ENCODE measurements around the gene TSC22D4. TPM values are rescaled to one million over a fixed set of nuclear protein-coding genes. Genes with fewer than 3 reads are reported as not detected.

Gene TSC22D4
- total and polyA plus RNA-seq, 9 of the 15 experiments (the other 6 are each of a cell fraction or from before 2014, with no cell fraction given): 0.37 to 107 (median 28.7) TPM

DNA sequence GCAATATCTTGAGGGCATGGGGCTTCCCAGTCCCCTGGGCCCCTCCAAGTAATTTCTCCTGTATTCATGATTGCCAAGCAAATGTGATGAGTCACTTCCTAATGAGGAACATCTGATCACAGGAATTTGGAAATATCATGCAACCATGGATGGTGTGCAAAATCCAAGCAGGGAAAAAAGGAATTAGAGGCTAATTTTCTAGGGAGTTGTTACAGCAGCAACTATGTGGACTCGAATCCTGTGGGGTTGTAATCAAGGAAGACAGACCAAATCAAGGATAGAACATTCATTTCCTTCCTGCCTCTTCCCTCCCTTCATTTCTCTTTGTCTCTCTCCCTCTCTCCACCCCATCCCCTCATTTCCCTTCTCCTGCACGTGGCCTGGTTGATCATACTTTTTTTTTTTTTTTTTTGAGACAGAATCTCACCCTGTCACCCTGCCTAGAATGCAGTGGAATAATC, 36.1 kb upstream of the TSC22D4 start (continued):
- TF ChIP-seq, protein P1, sequence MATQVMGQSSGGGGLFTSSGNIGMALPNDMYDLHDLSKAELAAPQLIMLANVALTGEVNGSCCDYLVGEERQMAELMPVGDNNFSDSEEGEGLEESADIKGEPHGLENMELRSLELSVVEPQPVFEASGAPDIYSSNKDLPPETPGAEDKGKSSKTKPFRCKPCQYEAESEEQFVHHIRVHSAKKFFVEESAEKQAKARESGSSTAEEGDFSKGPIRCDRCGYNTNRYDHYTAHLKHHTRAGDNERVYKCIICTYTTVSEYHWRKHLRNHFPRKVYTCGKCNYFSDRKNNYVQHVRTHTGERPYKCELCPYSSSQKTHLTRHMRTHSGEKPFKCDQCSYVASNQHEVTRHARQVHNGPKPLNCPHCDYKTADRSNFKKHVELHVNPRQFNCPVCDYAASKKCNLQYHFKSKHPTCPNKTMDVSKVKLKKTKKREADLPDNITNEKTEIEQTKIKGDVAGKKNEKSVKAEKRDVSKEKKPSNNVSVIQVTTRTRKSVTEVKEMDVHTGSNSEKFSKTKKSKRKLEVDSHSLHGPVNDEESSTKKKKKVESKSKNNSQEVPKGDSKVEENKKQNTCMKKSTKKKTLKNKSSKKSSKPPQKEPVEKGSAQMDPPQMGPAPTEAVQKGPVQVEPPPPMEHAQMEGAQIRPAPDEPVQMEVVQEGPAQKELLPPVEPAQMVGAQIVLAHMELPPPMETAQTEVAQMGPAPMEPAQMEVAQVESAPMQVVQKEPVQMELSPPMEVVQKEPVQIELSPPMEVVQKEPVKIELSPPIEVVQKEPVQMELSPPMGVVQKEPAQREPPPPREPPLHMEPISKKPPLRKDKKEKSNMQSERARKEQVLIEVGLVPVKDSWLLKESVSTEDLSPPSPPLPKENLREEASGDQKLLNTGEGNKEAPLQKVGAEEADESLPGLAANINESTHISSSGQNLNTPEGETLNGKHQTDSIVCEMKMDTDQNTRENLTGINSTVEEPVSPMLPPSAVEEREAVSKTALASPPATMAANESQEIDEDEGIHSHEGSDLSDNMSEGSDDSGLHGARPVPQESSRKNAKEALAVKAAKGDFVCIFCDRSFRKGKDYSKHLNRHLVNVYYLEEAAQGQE (IDR thresholded peaks at IDR 0.05; ENCODE audit: borderline replicate concordance): peak; percentile 5; the same call in 1 of the 2 replicates
- TF ChIP-seq, protein P1 (CRISPR knock-in tag; IDR thresholded peaks at IDR 0.05; ENCODE audit: low read depth): no peak
- TF ChIP-seq FUS (optimal IDR thresholded peaks at IDR 0.05; ENCODE audit: low read depth, low read length): no peak
- TF ChIP-seq NFE2L1 (tag; IDR thresholded peaks at IDR 0.05; ENCODE audit: borderline replicate concordance, low read depth): peak; percentile 19; the same call in 1 of the 2 replicates
- 0 out of 2 replicates have a peak, but pooled peaks have one; percentile 12 for TF ChIP-seq L3MBTL2 (IDR thresholded peaks at IDR 0.05)
- no peak for TF ChIP-seq ZNF589 (CRISPR knock-in tag; IDR thresholded peaks at IDR 0.05; ENCODE audit: low read depth)
- TF ChIP-seq NFE2 (IDR thresholded peaks at IDR 0.05; ENCODE audit: low read depth): peak; percentile 76
- TF ChIP-seq MAFF (IDR thresholded peaks at IDR 0.05; ENCODE audit: low read length): peak; percentile 58; the same call in 1 of the 2 replicates
- TF ChIP-seq, protein P2, sequence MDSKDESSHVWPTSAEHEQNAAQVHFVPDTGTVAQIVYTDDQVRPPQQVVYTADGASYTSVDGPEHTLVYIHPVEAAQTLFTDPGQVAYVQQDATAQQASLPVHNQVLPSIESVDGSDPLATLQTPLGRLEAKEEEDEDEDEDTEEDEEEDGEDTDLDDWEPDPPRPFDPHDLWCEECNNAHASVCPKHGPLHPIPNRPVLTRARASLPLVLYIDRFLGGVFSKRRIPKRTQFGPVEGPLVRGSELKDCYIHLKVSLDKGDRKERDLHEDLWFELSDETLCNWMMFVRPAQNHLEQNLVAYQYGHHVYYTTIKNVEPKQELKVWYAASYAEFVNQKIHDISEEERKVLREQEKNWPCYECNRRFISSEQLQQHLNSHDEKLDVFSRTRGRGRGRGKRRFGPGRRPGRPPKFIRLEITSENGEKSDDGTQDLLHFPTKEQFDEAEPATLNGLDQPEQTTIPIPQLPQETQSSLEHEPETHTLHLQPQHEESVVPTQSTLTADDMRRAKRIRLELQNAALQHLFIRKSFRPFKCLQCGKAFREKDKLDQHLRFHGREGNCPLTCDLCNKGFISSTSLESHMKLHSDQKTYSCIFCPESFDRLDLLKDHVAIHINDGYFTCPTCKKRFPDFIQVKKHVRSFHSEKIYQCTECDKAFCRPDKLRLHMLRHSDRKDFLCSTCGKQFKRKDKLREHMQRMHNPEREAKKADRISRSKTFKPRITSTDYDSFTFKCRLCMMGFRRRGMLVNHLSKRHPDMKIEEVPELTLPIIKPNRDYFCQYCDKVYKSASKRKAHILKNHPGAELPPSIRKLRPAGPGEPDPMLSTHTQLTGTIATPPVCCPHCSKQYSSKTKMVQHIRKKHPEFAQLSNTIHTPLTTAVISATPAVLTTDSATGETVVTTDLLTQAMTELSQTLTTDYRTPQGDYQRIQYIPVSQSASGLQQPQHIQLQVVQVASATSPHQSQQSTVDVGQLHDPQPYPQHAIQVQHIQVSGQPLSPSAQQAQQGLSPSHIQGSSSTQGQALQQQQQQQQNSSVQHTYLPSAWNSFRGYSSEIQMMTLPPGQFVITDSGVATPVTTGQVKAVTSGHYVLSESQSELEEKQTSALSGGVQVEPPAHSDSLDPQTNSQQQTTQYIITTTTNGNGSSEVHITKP (IDR thresholded peaks at IDR 0.05; ENCODE audit: partially characterized antibody): peak; percentile 53
- TF ChIP-seq ZNF764 (CRISPR knock-in tag; IDR thresholded peaks at IDR 0.05; ENCODE audit: low read depth): no peak

Data from K562 (cell line).